Astrocyte (in vitro differentiated cells and primary cell): ENCODE data around the gene MRPS2. TPM values are rescaled to one million over a fixed set of nuclear protein-coding genes. Genes with fewer than 3 reads are reported as not detected.

Source experiments
- DNase-seq: peaks from one replicate; pipeline ENCODE4 v3.0.0-alpha.2; 2010; ENCODE audit warnings: low read depth
- FAIRE-seq: peaks from 2 replicates; lab custom pipeline; 2011; peaks lifted over from hg19 to GRCh38; lab: Jason Lieb, UNC
- H2AFZ ChIP-seq: 2 replicates; pipeline ENCODE4 v1.6.0; 2012; ENCODE audit warnings: low read depth, low read length, inconsistent platforms
- H3K27ac ChIP-seq: 2 replicates; pipeline ENCODE4 v1.5.1; 2011; ENCODE audit warnings: low read depth, low read length, inconsistent platforms
- H3K27me3 ChIP-seq: 2 replicates; pipeline ENCODE4 v1.6.0; 2011; ENCODE audit warnings: low read length, inconsistent platforms; ENCODE audit not compliant: insufficient read depth
- H3K36me3 ChIP-seq: 2 replicates; pipeline ENCODE4 v1.5.1; 2011; ENCODE audit warnings: low read length, inconsistent platforms; ENCODE audit not compliant: insufficient read depth
- H3K4me1 ChIP-seq: 2 replicates; pipeline ENCODE4 v1.5.1; 2011; ENCODE audit warnings: low read length, inconsistent platforms; ENCODE audit not compliant: insufficient read depth
- H3K4me2 ChIP-seq: 2 replicates; pipeline ENCODE4 v1.6.0; 2012; ENCODE audit warnings: low read length, inconsistent platforms
- H3K4me3 ChIP-seq: 2 replicates; pipeline ENCODE4 v1.5.1; 2011; ENCODE audit warnings: low read depth, mild to moderate bottlenecking, low read length, inconsistent platforms; ENCODE audit not compliant: insufficient read depth
- H3K79me2 ChIP-seq: 2 replicates; pipeline ENCODE4 v1.6.0; 2012; ENCODE audit warnings: mild to moderate bottlenecking, low read length, inconsistent platforms; ENCODE audit not compliant: insufficient read depth
- H3K9ac ChIP-seq: 2 replicates; pipeline ENCODE4 v1.6.0; 2012; ENCODE audit warnings: mild to moderate bottlenecking, low read length, inconsistent platforms
- H3K9me3 ChIP-seq: 2 replicates; pipeline ENCODE4 v1.5.1; 2012; ENCODE audit warnings: low read depth, mild to moderate bottlenecking, low read length, inconsistent platforms; ENCODE audit not compliant: insufficient read depth
- H4K20me1 ChIP-seq: 2 replicates; pipeline ENCODE4 v1.6.0; 2012; ENCODE audit warnings: low read length, inconsistent platforms; ENCODE audit not compliant: insufficient read depth
- H3K27ac Mint-ChIP-seq: one replicate; pipeline ENCODE4 v1.8.0; 2021; ENCODE audit warnings: mild to moderate bottlenecking, mixed read lengths; ENCODE audit not compliant: unreplicated experiment
- H3K27me3 Mint-ChIP-seq: one replicate; pipeline ENCODE4 v1.8.0; 2021; ENCODE audit warnings: low read depth, mixed read lengths; ENCODE audit not compliant: unreplicated experiment
- H3K36me3 Mint-ChIP-seq: one replicate; pipeline ENCODE4 v1.8.0; 2021; ENCODE audit warnings: low read depth, mixed read lengths; ENCODE audit not compliant: unreplicated experiment
- H3K4me1 Mint-ChIP-seq: one replicate; pipeline ENCODE4 v1.8.0; 2021; ENCODE audit warnings: low read depth, mixed read lengths; ENCODE audit not compliant: unreplicated experiment
- H3K4me3 Mint-ChIP-seq: one replicate; pipeline ENCODE4 v1.8.0; 2021; ENCODE audit warnings: mild to moderate bottlenecking, moderate library complexity, mixed read lengths; ENCODE audit not compliant: unreplicated experiment
- H3K9me3 Mint-ChIP-seq: one replicate; pipeline ENCODE4 v1.8.0; 2021; ENCODE audit warnings: mild to moderate bottlenecking, mixed read lengths; ENCODE audit not compliant: unreplicated experiment
- EZH2 ChIP-seq: IDR thresholded peaks from 2 replicates; pipeline ENCODE4 v1.6.1; 2012; ENCODE audit warnings: mild to moderate bottlenecking, low read length, inconsistent platforms; ENCODE audit not compliant: insufficient read depth
- total RNA-seq: library from RNA; stranded (reverse); gene quantifications from 2 replicates; pipeline ENCODE4 v1.2.1, GENCODE V29; 2021
- TF ChIP-seq, protein P1 (sequence below): IDR thresholded peaks from 2 replicates; pipeline ENCODE4 v1.5.1; 2011; ENCODE audit warnings: low read depth, mild to moderate bottlenecking, inconsistent platforms, low read length, moderate library complexity; ENCODE audit not compliant: insufficient read depth

The MRPS2 gene
- total RNA-seq, 1 donor from 2014 or later: 38.6 TPM

DNA sequence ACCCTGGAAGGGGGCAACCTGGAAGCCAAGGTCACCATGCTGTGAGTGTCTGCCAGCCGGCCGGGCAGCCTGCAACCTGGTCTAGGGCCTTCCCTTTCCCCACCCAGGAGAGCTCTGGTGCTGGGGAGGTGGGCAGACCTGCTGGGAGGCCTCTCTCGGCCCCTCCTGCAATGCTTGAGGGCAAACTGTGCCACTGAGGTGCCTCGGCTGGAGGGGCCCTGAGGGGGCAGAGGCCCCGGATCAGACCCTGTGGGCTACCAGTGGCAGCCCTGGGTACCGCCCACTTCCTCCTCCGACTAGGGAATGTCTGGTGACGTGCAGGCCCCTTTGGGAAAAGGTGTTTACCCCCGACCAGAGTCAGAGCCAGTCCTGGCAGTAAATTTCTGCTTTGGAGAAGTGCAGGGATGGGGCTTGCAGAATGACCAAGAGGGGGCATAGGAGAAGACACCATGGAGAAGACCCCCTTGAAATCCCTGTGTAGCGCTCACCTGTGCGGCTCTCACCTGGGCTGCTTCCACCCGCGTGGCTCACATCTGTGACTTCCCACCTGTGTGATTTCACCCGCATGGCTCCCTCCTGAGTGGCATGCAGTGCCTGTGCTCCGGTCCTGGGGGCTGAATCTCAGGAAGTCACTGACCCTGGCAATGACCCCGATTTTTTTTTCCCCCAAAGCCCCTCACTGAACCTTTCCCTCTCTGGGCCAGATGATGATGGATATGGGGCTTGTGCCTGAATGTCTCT, 21.8 kb downstream of the MRPS2 start:
- H3K4me1 Mint-ChIP-seq: peaks cover 7% of the 10 kb centered on the region
- Histone ChIP-seq H3K27me3 (peaks cover 3% of the 10 kb centered on the region), H3K36me3 (no peaks in the 10 kb centered on the region), H3K4me2 (no peak overlapping the region), H3K4me3 (no peak overlapping the region), H4K20me1 (no peaks in the 10 kb centered on the region), H3K27ac (no peak overlapping the region), H3K9me3 (no peaks in the 10 kb centered on the region), H3K79me2 (no peaks in the 10 kb centered on the region), H2AFZ (no peak overlapping the region), H3K4me1 (no peaks in the 10 kb centered on the region), H3K9ac (no peak overlapping the region)
- H3K9me3 Mint-ChIP-seq: no peaks in the 10 kb centered on the region
- H3K4me3 Mint-ChIP-seq: no peak overlapping the region
- TF ChIP-seq, protein P1, sequence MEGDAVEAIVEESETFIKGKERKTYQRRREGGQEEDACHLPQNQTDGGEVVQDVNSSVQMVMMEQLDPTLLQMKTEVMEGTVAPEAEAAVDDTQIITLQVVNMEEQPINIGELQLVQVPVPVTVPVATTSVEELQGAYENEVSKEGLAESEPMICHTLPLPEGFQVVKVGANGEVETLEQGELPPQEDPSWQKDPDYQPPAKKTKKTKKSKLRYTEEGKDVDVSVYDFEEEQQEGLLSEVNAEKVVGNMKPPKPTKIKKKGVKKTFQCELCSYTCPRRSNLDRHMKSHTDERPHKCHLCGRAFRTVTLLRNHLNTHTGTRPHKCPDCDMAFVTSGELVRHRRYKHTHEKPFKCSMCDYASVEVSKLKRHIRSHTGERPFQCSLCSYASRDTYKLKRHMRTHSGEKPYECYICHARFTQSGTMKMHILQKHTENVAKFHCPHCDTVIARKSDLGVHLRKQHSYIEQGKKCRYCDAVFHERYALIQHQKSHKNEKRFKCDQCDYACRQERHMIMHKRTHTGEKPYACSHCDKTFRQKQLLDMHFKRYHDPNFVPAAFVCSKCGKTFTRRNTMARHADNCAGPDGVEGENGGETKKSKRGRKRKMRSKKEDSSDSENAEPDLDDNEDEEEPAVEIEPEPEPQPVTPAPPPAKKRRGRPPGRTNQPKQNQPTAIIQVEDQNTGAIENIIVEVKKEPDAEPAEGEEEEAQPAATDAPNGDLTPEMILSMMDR: no peak
- no peak for TF ChIP-seq EZH2
- H3K36me3 Mint-ChIP-seq: no peaks in the 10 kb centered on the region
- no peak overlapping the region for H3K27ac Mint-ChIP-seq
- peaks cover 11% of the 10 kb centered on the region for H3K27me3 Mint-ChIP-seq
- no peak for DNase-seq
- FAIRE-seq: no peak

DNA sequence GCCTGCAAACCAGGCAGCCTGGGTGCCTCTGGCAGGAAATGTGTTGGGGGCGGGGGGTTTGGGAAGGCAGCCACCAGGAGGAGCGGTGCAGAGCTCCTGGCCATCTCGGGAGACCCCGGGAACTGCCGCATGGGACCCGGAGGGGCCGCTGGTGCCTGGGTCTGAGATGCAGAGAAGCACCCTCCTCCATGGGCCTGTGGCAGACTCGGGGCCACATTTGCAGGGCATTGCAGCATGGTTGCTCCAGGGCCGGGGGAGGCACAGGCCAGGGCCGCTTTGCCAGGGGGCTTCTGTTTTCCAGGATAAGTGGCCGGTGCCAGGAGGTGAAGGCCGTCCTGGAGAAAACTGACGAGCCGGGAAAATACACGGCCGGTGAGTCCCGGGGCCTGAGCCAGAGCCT, 22.4 kb downstream of the MRPS2 start:
- H3K79me2 ChIP-seq: no peaks in the 10 kb centered on the region
- H3K9ac ChIP-seq: no peak overlapping the region
- no peak overlapping the region for H3K27ac ChIP-seq
- H3K27me3 Mint-ChIP-seq: peaks cover 9% of the 10 kb centered on the region
- peaks cover 7% of the 10 kb centered on the region for H3K4me1 Mint-ChIP-seq
- H3K36me3 Mint-ChIP-seq: no peaks in the 10 kb centered on the region
- no peak for DNase-seq
- H3K4me1 ChIP-seq: no peaks in the 10 kb centered on the region
- H3K36me3 ChIP-seq: no peaks in the 10 kb centered on the region
- no peaks in the 10 kb centered on the region for H3K9me3 Mint-ChIP-seq
- FAIRE-seq: no peak
- no peak overlapping the region for H3K4me3 Mint-ChIP-seq
- TF ChIP-seq EZH2: no peak
- TF ChIP-seq, protein P1: no peak
- no peak overlapping the region for H3K4me2 ChIP-seq
- H3K4me3 ChIP-seq: no peak overlapping the region
- H3K27me3 ChIP-seq: peaks cover 3% of the 10 kb centered on the region
- H3K9me3 ChIP-seq: no peaks in the 10 kb centered on the region
- H4K20me1 ChIP-seq: no peaks in the 10 kb centered on the region
- H3K27ac Mint-ChIP-seq: no peak overlapping the region
- no peak overlapping the region for H2AFZ ChIP-seq

DNA sequence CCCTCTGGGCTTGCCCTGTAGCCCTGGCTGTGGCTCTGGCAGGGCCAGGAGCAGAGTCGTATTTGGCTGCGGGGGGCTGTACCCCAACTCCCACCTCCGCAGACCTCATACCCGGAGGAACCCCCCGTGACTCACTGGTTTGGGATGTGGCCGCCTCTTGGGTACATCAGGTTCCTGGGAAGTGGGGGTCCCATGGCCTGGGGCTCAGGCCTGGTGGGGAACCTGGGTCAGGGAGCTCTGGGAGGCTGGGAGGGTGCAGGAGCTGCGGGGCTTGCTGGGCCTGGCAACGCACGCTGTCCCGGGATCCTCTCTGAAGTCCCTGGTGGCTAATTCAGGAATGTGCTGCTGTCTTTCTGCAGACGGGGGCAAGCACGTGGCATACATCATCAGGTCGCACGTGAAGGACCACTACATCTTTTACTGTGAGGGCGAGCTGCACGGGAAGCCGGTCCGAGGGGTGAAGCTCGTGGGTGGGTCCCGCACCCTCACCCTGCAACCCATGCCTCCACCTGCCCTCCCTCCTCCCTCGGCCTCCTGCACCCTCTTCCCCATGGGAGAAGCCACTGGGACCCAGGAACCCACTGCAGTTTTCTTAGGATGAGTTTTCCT, 23.1 kb downstream of the MRPS2 start:
- H3K4me1 ChIP-seq: no peaks in the 10 kb centered on the region
- H3K9ac ChIP-seq: no peak overlapping the region
- H2AFZ ChIP-seq: no peak overlapping the region
- FAIRE-seq (no peak), DNase-seq (no peak)
- H3K27me3 ChIP-seq: peaks cover 3% of the 10 kb centered on the region
- Mint-ChIP-seq H3K36me3 (no peaks in the 10 kb centered on the region), H3K4me3 (no peak overlapping the region), H3K4me1 (peaks cover 7% of the 10 kb centered on the region), H3K9me3 (no peaks in the 10 kb centered on the region), H3K27me3 (peaks cover 9% of the 10 kb centered on the region), H3K27ac (no peak overlapping the region)
- H3K4me2 ChIP-seq: no peak overlapping the region
- H3K9me3 ChIP-seq: no peaks in the 10 kb centered on the region
- H3K36me3 ChIP-seq: no peaks in the 10 kb centered on the region
- TF ChIP-seq, protein P1: no peak
- no peak for TF ChIP-seq EZH2
- H3K4me3 ChIP-seq: no peak overlapping the region
- H3K79me2 ChIP-seq: no peaks in the 10 kb centered on the region
- H3K27ac ChIP-seq: no peak overlapping the region
- no peaks in the 10 kb centered on the region for H4K20me1 ChIP-seq
